Measurements from ENCODE around the gene SCNN1G. TPM values are rescaled to one million over a fixed set of nuclear protein-coding genes. Genes with fewer than 3 reads are reported as not detected.
"Not testable (repeated sequence)": the region's sequence is repeated elsewhere in the genome, so short reads cannot be mapped to it uniquely, and the experiment has no call there.

SCNN1G gene
- not detected for total RNA-seq

- ATAC-seq (replicated peaks in 1 of 2) (peak in 1 of 2 donors; percentile 69), DNase-seq (peak in 1 of 2 donors; percentile 5)
- no peaks in the 10 kb centered on the region for H3K36me3 Mint-ChIP-seq (ENCODE audit: insufficient read depth in 2 of 2)
- no peaks in the 10 kb centered on the region for H3K9me3 Mint-ChIP-seq
- peaks cover 63% of the 10 kb centered on the region for H3K27me3 Mint-ChIP-seq (ENCODE audit: low read depth)
- no peak within 1 kb of the TSS for H3K27ac Mint-ChIP-seq
- H3K4me1 Mint-ChIP-seq (ENCODE audit: low read depth) = peaks cover 7% of the 10 kb centered on the region
- H3K4me3 Mint-ChIP-seq = peak within 1 kb of the TSS; percentile 70 to 72
Observed at GRCh38 chr16:23182679-23183542, at the start of gene SCNN1G. Gene SCNN1G, plus strand, starts transcription at chr16:23182745. Its CDS starts 3,527 bp downstream, at chr16:23186272.

GRCh38 chr16:23132775-23133463 lies 49.6 kb upstream of the SCNN1G start:
- ATAC-seq (replicated peaks in 1 of 2) (no peak), DNase-seq (no peak)
- Mint-ChIP-seq H3K4me3 (no peak overlapping the region), H3K9me3 (peaks cover 3 to 5% of the 10 kb centered on the region in 2 donors), H3K4me1 (ENCODE audit: low read depth) (peaks cover 19% of the 10 kb centered on the region), H3K27me3 (ENCODE audit: low read depth) (no peaks in the 10 kb centered on the region), H3K36me3 (ENCODE audit: insufficient read depth in 2 of 2) (peaks cover 8 to 11% of the 10 kb centered on the region in 2 donors), H3K27ac (no peak overlapping the region)

GRCh38 chr16:23134274-23134673 lies 48.3 kb upstream of the SCNN1G start:
- ATAC-seq (replicated peaks in 1 of 2) (no peak), DNase-seq (no peak)
- no peak overlapping the region for H3K4me3 Mint-ChIP-seq
- peaks cover 8 to 17% of the 10 kb centered on the region in 2 donors for H3K36me3 Mint-ChIP-seq (ENCODE audit: insufficient read depth in 2 of 2)
- H3K9me3 Mint-ChIP-seq = peaks cover 7 to 8% of the 10 kb centered on the region in 2 donors
- H3K27ac Mint-ChIP-seq = peak overlapping the region; percentile 71
- peaks cover 19% of the 10 kb centered on the region for H3K4me1 Mint-ChIP-seq (ENCODE audit: low read depth)
- no peaks in the 10 kb centered on the region for H3K27me3 Mint-ChIP-seq (ENCODE audit: low read depth)

- H3K4me3 Mint-ChIP-seq = no peak overlapping the region
- H3K9me3 Mint-ChIP-seq = peaks cover 7 to 8% of the 10 kb centered on the region in 2 donors
- DNase-seq (no peak), ATAC-seq (replicated peaks in 1 of 2) (no peak)
- H3K27ac Mint-ChIP-seq = no peak overlapping the region
- H3K36me3 Mint-ChIP-seq (ENCODE audit: insufficient read depth in 2 of 2) = peaks cover 8 to 17% of the 10 kb centered on the region in 2 donors
- H3K27me3 Mint-ChIP-seq (ENCODE audit: low read depth) = no peaks in the 10 kb centered on the region
- H3K4me1 Mint-ChIP-seq (ENCODE audit: low read depth) = peaks cover 11% of the 10 kb centered on the region
Observed at GRCh38 chr16:23137256-23137655, 45.3 kb upstream of the SCNN1G start.

GRCh38 chr16:23137818-23138217 lies 44.7 kb upstream of the SCNN1G start:
- Mint-ChIP-seq H3K36me3 (ENCODE audit: insufficient read depth in 2 of 2) (peaks cover 8 to 17% of the 10 kb centered on the region in 2 donors), H3K27me3 (ENCODE audit: low read depth) (no peaks in the 10 kb centered on the region), H3K27ac (no peak overlapping the region), H3K4me1 (ENCODE audit: low read depth) (peaks cover 5% of the 10 kb centered on the region), H3K9me3 (peaks cover 7 to 8% of the 10 kb centered on the region in 2 donors), H3K4me3 (no peak overlapping the region)
- ATAC-seq (replicated peaks in 1 of 2) = no peak
- DNase-seq = no peak

GRCh38 chr16:23140107-23140506 lies 42.4 kb upstream of the SCNN1G start:
- Mint-ChIP-seq H3K27ac (no peak overlapping the region), H3K4me3 (no peak overlapping the region), H3K4me1 (ENCODE audit: low read depth) (peaks cover 4% of the 10 kb centered on the region), H3K27me3 (ENCODE audit: low read depth) (no peaks in the 10 kb centered on the region), H3K36me3 (ENCODE audit: insufficient read depth in 2 of 2) (peaks cover 6 to 16% of the 10 kb centered on the region in 2 donors), H3K9me3 (peaks cover 7 to 8% of the 10 kb centered on the region in 2 donors)
- ATAC-seq (replicated peaks in 1 of 2) (no peak), DNase-seq (no peak)

GRCh38 chr16:23141033-23141432 lies 41.5 kb upstream of the SCNN1G start:
- no peak overlapping the region for H3K27ac Mint-ChIP-seq
- peaks cover 3 to 5% of the 10 kb centered on the region in 2 donors for H3K9me3 Mint-ChIP-seq
- ATAC-seq (replicated peaks in 1 of 2) (no peak), DNase-seq (no peak)
- peaks cover 8% of the 10 kb centered on the region for H3K4me1 Mint-ChIP-seq (ENCODE audit: low read depth)
- H3K4me3 Mint-ChIP-seq = no peak overlapping the region
- H3K27me3 Mint-ChIP-seq (ENCODE audit: low read depth) = no peaks in the 10 kb centered on the region
- H3K36me3 Mint-ChIP-seq (ENCODE audit: insufficient read depth in 2 of 2) = peaks cover 3 to 13% of the 10 kb centered on the region in 2 donors

- no peak overlapping the region for H3K27ac Mint-ChIP-seq
- no peak overlapping the region for H3K4me3 Mint-ChIP-seq
- DNase-seq (no peak), ATAC-seq (replicated peaks in 1 of 2) (no peak)
- peaks cover 1 to 11% of the 10 kb centered on the region in 2 donors for H3K36me3 Mint-ChIP-seq (ENCODE audit: insufficient read depth in 2 of 2)
- H3K9me3 Mint-ChIP-seq = peaks cover 3 to 5% of the 10 kb centered on the region in 2 donors
- no peaks in the 10 kb centered on the region for H3K27me3 Mint-ChIP-seq (ENCODE audit: low read depth)
- H3K4me1 Mint-ChIP-seq (ENCODE audit: low read depth) = peaks cover 10% of the 10 kb centered on the region
Observed at GRCh38 chr16:23141500-23141899, 41.0 kb upstream of the SCNN1G start.

GRCh38 chr16:23141959-23142740 lies 40.4 kb upstream of the SCNN1G start:
- ATAC-seq (replicated peaks in 1 of 2) = no peak
- H3K4me1 Mint-ChIP-seq (ENCODE audit: low read depth) = peaks cover 16% of the 10 kb centered on the region
- peaks cover 3 to 5% of the 10 kb centered on the region in 2 donors for H3K9me3 Mint-ChIP-seq
- H3K27me3 Mint-ChIP-seq (ENCODE audit: low read depth) = no peaks in the 10 kb centered on the region
- H3K4me3 Mint-ChIP-seq = no peak overlapping the region
- DNase-seq = no peak
- H3K36me3 Mint-ChIP-seq (ENCODE audit: insufficient read depth in 2 of 2) = peaks cover 1 to 10% of the 10 kb centered on the region in 2 donors
- H3K27ac Mint-ChIP-seq = no peak overlapping the region

- DNase-seq (no peak), ATAC-seq (replicated peaks in 1 of 2) (no peak)
- Mint-ChIP-seq H3K4me1 (ENCODE audit: low read depth) (peaks cover 28% of the 10 kb centered on the region), H3K27ac (no peak overlapping the region), H3K4me3 (no peak overlapping the region), H3K36me3 (ENCODE audit: insufficient read depth in 2 of 2) (peaks cover 0 to 7% of the 10 kb centered on the region in 2 donors), H3K27me3 (ENCODE audit: low read depth) (no peaks in the 10 kb centered on the region), H3K9me3 (peaks cover 1 to 5% of the 10 kb centered on the region in 2 donors)
Observed at GRCh38 chr16:23143391-23143790, 39.2 kb upstream of the SCNN1G start.

- ATAC-seq (replicated peaks in 1 of 2); H3K36me3 Mint-ChIP-seq (ENCODE audit: insufficient read depth in 2 of 2); H3K27ac Mint-ChIP-seq; H3K27me3 Mint-ChIP-seq (ENCODE audit: low read depth); H3K9me3 Mint-ChIP-seq; DNase-seq; H3K4me3 Mint-ChIP-seq: not testable (repeated sequence)
- H3K4me1 Mint-ChIP-seq (ENCODE audit: low read depth) = peaks cover 28% of the 10 kb centered on the region
Observed at GRCh38 chr16:23144393-23144792, 38.2 kb upstream of the SCNN1G start.

- ATAC-seq (replicated peaks in 1 of 2) = no peak
- no peaks in the 10 kb centered on the region for H3K9me3 Mint-ChIP-seq
Observed at GRCh38 chr16:23145186-23145585, 37.4 kb upstream of the SCNN1G start.

More at GRCh38 chr16:23145186-23145585, 37.4 kb upstream of the SCNN1G start:
- no peak for DNase-seq
- H3K4me1 Mint-ChIP-seq (ENCODE audit: low read depth) = peaks cover 35% of the 10 kb centered on the region
- H3K27ac Mint-ChIP-seq = no peak overlapping the region
- H3K36me3 Mint-ChIP-seq (ENCODE audit: insufficient read depth in 2 of 2) = peaks cover 0 to 3% of the 10 kb centered on the region in 2 donors
- H3K4me3 Mint-ChIP-seq = no peak overlapping the region
- H3K27me3 Mint-ChIP-seq (ENCODE audit: low read depth) = no peaks in the 10 kb centered on the region
